Adrenal gland (tissue), 12 donors: Measurements from ENCODE around the gene KARS1. TPM values are rescaled to one million over a fixed set of nuclear protein-coding genes. Genes with fewer than 3 reads are reported as not detected.

Experiments used
- DNase-seq, 7 donors: peaks; one replicate each; pipeline ENCODE4 v3.0.0-alpha.2; 2019 to 2020
- H3K27ac ChIP-seq, 5 donors: fragments of 200-600 bp; sonication (generic) in 4 of 5; 1 replicate in 3 of 5; 2 replicates in 2 of 5; pipeline versions ENCODE4 v1.5.1 to v1.8.0; 2016 to 2020; ENCODE audit warnings: mild to moderate bottlenecking in 1 of 5
- H3K27me3 ChIP-seq: fragments of 200-600 bp; 2 replicates; pipeline ENCODE4 v1.8.0; 2021
- H3K36me3 ChIP-seq, 2 donors: fragments of 200-600 bp; replicated peaks in 1 of 2; 1 replicate in 1 of 2; 2 replicates in 1 of 2; pipeline versions ENCODE4 v1.5.1 to v1.8.0; 2018 to 2022
- H3K4me1 ChIP-seq, 2 donors: fragments of 200-600 bp; replicated peaks in 1 of 2; 1 replicate in 1 of 2; 2 replicates in 1 of 2; pipeline versions ENCODE4 v1.5.1 to v1.8.0; 2018 to 2021
- H3K4me3 ChIP-seq, 4 donors: fragments of 200-600 bp; sonication (generic) in 3 of 4; one replicate each; pipeline ENCODE4 v1.5.1; 2016 to 2018
- H3K9me3 ChIP-seq, 3 donors: fragments of 200-600 bp; sonication (generic) in 1 of 3; replicated peaks in 1 of 3; 1 replicate in 2 of 3; 2 replicates in 1 of 3; pipeline versions ENCODE4 v1.5.1 to v1.8.0; 2016 to 2021
- CTCF ChIP-seq, 6 experiments: fragments of 450-650 bp in 4 of 6; fragments of 200-600 bp in 2 of 6; sonication (generic) in 1 of 6; IDR thresholded peaks; 1 replicate in 5 of 6; 2 replicates in 1 of 6; pipeline versions ENCODE4 v1.5.1 to v1.8.0; 2016 to 2021; ENCODE audit warnings: antibody characterized with exemption in 6 of 6, mild to moderate bottlenecking in 2 of 6, moderate library complexity in 1 of 6
- POLR2A ChIP-seq, 2 donors: fragments of 450-650 bp; IDR thresholded peaks; one replicate each; pipeline ENCODE4 v1.6.1; 2017; ENCODE audit warnings: antibody characterized with exemption in 2 of 2, mild to moderate bottlenecking in 2 of 2, moderate library complexity in 1 of 2
- WGBS, 4 donors: extraction: QIAGEN DNeasy Blood & Tissue Kit in 2 of 4; methylation state at CpG; one replicate each; pipeline versions ENCODE4 v1.1.5 to v1.1.7; 2013 to 2017; 5-methylcytosine and 5-hydroxymethylcytosine counted together
- intact Hi-C, 2 donors: fragments of 100-400 bp; cut with DNase I; formaldehyde crosslinking; loops; one replicate each; pipeline versions ENCODE4 v1.14.1 to v1.15.0; 2022 to 2023
- polyA plus RNA-seq, 3 donors: library from polyadenylated mRNA; stranded (reverse); fragments of 200-250 nt in 2 of 3; fragments of 350-450 nt in 1 of 3; fragmentation: Illumina TruSeq in 1 of 3; extraction: RNeasy Lipid Tissue Mini Kit (QIAGEN cat#74804) in 1 of 3; gene quantifications; one replicate each; pipeline ENCODE4 v1.2.3, GENCODE V29; 2013 to 2014
- total RNA-seq, 9 donors: library from RNA; depleted of rRNA in 4 of 9; stranded (reverse); fragments of >200 nt in 4 of 9; fragments of 120-200 nt in 1 of 9; fragmentation: NEBNext Ultra II Directional in 1 of 9; extraction: Animal tissue kit (Norgen Biotek cat#: 25700) in 1 of 9; gene quantifications; one replicate each; pipeline versions ENCODE4 v1.1.0 to v1.2.4, GENCODE V29; 2013 to 2023
- donor health status: healthy with polysubstance abuse.
- donor health status: Bipolar disorder and iron deficiency.
- donor health status: DM: yes; HTN: yes; CAD: no.
- donor health status: DM: no; HTN: no; CAD: no.
- donor health status: DM: no; HTN: no; CAD: no.
- donor health status: DM: yes; HTN: yes; CAD: no.

KARS1 gene
- total and polyA plus RNA-seq, 12 donors: 48.4 to 156 (median 78.3) TPM

GRCh38 chr16:75667503-75667902 lies 20.0 kb upstream of the KARS1 start:
- Histone ChIP-seq H3K36me3 (no peaks in the 10 kb centered on the region), H3K4me3 (no peak overlapping the region), H3K27me3 (no peaks in the 10 kb centered on the region), H3K9me3 (no peaks in the 10 kb centered on the region), H3K27ac (no peak overlapping the region), H3K4me1 (no peaks in the 10 kb centered on the region)
- DNase-seq: no peak
- intact Hi-C loops: no loop called here
- no peak for TF ChIP-seq CTCF (IDR thresholded peaks at IDR 0.05)
- TF ChIP-seq POLR2A (IDR thresholded peaks at IDR 0.05): no peak

GRCh38 chr16:75660726-75661302 lies 13.3 kb upstream of the KARS1 start:
- H3K36me3 ChIP-seq: peaks cover 0 to 35% of the 10 kb centered on the region in 2 donors
- no peaks in the 10 kb centered on the region for H3K9me3 ChIP-seq
- no peak for DNase-seq
- TF ChIP-seq CTCF (IDR thresholded peaks at IDR 0.05) (no peak), POLR2A (IDR thresholded peaks at IDR 0.05) (no peak)
- 74 to 89% (median 80%) methylated on average over 4 of the region's 4 CpGs for WGBS, 4 donors
- peaks cover 0 to 14% of the 10 kb centered on the region in 2 donors for H3K4me1 ChIP-seq
- intact Hi-C loops: no loop called here
- H3K4me3 ChIP-seq: no peak overlapping the region
- H3K27me3 ChIP-seq: no peaks in the 10 kb centered on the region
- H3K27ac ChIP-seq: no peak overlapping the region

- no peaks in the 10 kb centered on the region for H3K9me3 ChIP-seq
- TF ChIP-seq CTCF (IDR thresholded peaks at IDR 0.05): no peak
- TF ChIP-seq POLR2A (IDR thresholded peaks at IDR 0.05): no peak
- no peaks in the 10 kb centered on the region for H3K27me3 ChIP-seq
- peak in 6 of 7 donors; percentile 34 to 62 (median 50) for DNase-seq
- peaks cover 0 to 14% of the 10 kb centered on the region in 2 donors for H3K4me1 ChIP-seq
- WGBS, 4 donors: 59 to 69% (median 62%) methylated on average over 4 to 6 of the region's 6 CpGs
- no peak overlapping the region for H3K4me3 ChIP-seq
- no peak overlapping the region for H3K27ac ChIP-seq
- intact Hi-C loops: no loop called here
- peaks cover 0 to 40% of the 10 kb centered on the region in 2 donors for H3K36me3 ChIP-seq
Observed at GRCh38 chr16:75660321-75660720, 12.9 kb upstream of the KARS1 start.

- TF ChIP-seq CTCF (IDR thresholded peaks at IDR 0.05): no peak
- TF ChIP-seq POLR2A (IDR thresholded peaks at IDR 0.05): no peak
Observed at GRCh38 chr16:75658175-75658574, 10.7 kb upstream of the KARS1 start.

More at GRCh38 chr16:75658175-75658574, 10.7 kb upstream of the KARS1 start:
- peaks cover 0 to 23% of the 10 kb centered on the region in 2 donors for H3K4me1 ChIP-seq
- no peak overlapping the region for H3K4me3 ChIP-seq
- peaks cover 0 to 56% of the 10 kb centered on the region in 2 donors for H3K36me3 ChIP-seq
- WGBS, 4 donors: 92 to 100% (median 95%) methylated on average over 2 of the region's 2 CpGs
- H3K9me3 ChIP-seq: no peaks in the 10 kb centered on the region
- no peak for DNase-seq
- H3K27ac ChIP-seq: no peak overlapping the region
- no peaks in the 10 kb centered on the region for H3K27me3 ChIP-seq
- intact Hi-C loops: loop anchor here in 1 of 2 donors (10.0 kb wide), 1 partner anchor 107 kb away; no protein-coding TSS in a partner anchor
